AG04450 (cell line): Measurements from ENCODE around the gene KCNS1. TPM values are rescaled to one million over a fixed set of nuclear protein-coding genes. Genes with fewer than 3 reads are reported as not detected.
A peak's percentile ranks its signal among the peaks of the same experiment; 100 is the strongest.

Experiments used
- CTCF ChIA-PET: fragments of 300-600, 350-600 bp; formaldehyde crosslinking; extraction: SDS; loops from one replicate; lab custom pipeline; 2022; ENCODE audit warnings: antibody characterized with exemption, inconsistent platforms; lab: Charles Lee
- POLR2A ChIA-PET: fragments of 350-600 bp; formaldehyde crosslinking; extraction: SDS; loops from one replicate; lab custom pipeline; 2021; ENCODE audit warnings: antibody characterized with exemption, inconsistent platforms; lab: Yijun Ruan, JAX
- DNase-seq: peaks from one replicate; pipeline ENCODE4 v3.0.0-alpha.2; 2011; ENCODE audit warnings: low read depth, low spot score
- H3K27ac ChIP-seq: one replicate; pipeline ENCODE4 v1.5.1; 2012; ENCODE audit warnings: low read depth, low read length, control low read depth
- H3K27me3 ChIP-seq: one replicate; pipeline ENCODE4 v1.6.0; 2012; ENCODE audit warnings: low read length; ENCODE audit not compliant: control insufficient read depth, insufficient read depth
- H3K4me3 ChIP-seq: 2 replicates; pipeline ENCODE4 v1.5.1; 2011; ENCODE audit warnings: mild to moderate bottlenecking, low read depth, low read length, control low read depth
- H3K9me3 ChIP-seq: 2 replicates; pipeline ENCODE4 v1.5.1; 2012; ENCODE audit warnings: low read length; ENCODE audit not compliant: control insufficient read depth, insufficient read depth
- polyA plus RNA-seq: library from polyadenylated mRNA; depleted of rRNA; stranded (reverse); fragments of >200 nt; gene quantifications from 2 replicates; pipeline ENCODE4 v1.2.3, GENCODE V29; 2011
- TF ChIP-seq, protein P1 (sequence below): IDR thresholded peaks from 2 replicates; pipeline ENCODE4 v1.5.1; 2011; ENCODE audit warnings: low read depth, low read length, control low read depth, inconsistent platforms

The KCNS1 gene
- polyA plus RNA-seq, 1 experiment: 0.30 TPM

DNA sequence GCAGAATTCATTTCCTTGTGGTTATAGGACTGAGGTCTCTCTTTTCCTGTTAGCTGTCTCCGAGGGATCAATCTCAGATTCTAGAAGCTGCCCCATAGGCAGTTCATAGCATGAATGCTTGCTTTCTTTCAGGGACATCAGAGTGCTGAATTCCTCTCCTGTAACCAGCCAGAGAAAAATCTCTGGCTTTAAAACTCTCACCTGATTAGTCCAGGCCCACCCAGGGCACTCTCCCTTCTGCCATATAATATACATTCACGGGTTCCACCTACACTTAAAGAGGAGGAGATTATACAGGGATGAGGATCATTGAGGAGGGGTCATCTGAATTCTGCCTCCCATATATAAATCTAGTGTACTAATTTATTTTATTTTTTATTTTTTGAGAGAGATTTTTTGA is 2.1 kb upstream of the KCNS1 start:
- Histone ChIP-seq H3K9me3 (peaks cover 5% of the 10 kb centered on the region; the same call in 1 of the 2 replicates), H3K27me3 (peaks cover 35% of the 10 kb centered on the region), H3K4me3 (no peak overlapping the region), H3K27ac (peak overlapping the region; percentile 21)
- CTCF ChIA-PET: interaction anchor here (0.7 to 3.9 kb wide), 5 partner anchors 8 to 259 kb away, joined by 3 to 22 read pairs (median 8); no protein-coding TSS in a partner anchor
- TF ChIP-seq, protein P1, sequence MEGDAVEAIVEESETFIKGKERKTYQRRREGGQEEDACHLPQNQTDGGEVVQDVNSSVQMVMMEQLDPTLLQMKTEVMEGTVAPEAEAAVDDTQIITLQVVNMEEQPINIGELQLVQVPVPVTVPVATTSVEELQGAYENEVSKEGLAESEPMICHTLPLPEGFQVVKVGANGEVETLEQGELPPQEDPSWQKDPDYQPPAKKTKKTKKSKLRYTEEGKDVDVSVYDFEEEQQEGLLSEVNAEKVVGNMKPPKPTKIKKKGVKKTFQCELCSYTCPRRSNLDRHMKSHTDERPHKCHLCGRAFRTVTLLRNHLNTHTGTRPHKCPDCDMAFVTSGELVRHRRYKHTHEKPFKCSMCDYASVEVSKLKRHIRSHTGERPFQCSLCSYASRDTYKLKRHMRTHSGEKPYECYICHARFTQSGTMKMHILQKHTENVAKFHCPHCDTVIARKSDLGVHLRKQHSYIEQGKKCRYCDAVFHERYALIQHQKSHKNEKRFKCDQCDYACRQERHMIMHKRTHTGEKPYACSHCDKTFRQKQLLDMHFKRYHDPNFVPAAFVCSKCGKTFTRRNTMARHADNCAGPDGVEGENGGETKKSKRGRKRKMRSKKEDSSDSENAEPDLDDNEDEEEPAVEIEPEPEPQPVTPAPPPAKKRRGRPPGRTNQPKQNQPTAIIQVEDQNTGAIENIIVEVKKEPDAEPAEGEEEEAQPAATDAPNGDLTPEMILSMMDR: no peak
- no peak for DNase-seq
- POLR2A ChIA-PET: no interaction called here

DNA sequence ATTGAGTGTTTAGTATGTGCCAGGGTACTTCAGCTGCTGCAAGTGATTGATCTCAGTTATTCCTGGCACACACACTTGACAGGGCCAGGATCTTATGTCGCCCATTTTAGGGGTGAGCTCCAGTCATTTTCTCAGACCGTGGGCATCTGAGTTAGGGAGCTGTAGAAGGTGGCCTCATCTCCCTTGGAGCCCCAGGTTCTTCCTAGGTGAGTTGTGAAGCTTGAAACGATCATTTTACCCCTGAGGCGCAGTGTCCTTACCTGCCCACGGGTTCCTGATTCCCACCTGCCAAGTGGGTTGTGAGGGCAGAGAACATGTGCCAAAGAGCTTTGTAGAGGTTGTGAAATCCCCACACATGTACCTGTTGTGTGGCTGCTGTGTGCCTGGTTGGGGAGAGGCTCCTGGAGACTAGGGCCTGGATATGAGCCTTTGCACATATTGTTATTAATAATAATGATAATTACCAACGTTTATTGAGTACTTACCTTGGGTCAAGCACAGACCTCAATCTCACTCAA is 465 bp upstream of the KCNS1 start:
- no peak for DNase-seq
- Histone ChIP-seq H3K9me3 (peaks cover 10% of the 10 kb centered on the region; the same call in 1 of the 2 replicates), H3K27me3 (peaks cover 43% of the 10 kb centered on the region), H3K4me3 (no peak overlapping the region), H3K27ac (no peak overlapping the region)
- POLR2A ChIA-PET: no interaction called here
- TF ChIP-seq, protein P1: no peak
- CTCF ChIA-PET: interaction anchor here (0.9 to 1.8 kb wide), 5 partner anchors 11 to 218 kb away, joined by 3 to 8 read pairs (median 4); no protein-coding TSS in a partner anchor

DNA sequence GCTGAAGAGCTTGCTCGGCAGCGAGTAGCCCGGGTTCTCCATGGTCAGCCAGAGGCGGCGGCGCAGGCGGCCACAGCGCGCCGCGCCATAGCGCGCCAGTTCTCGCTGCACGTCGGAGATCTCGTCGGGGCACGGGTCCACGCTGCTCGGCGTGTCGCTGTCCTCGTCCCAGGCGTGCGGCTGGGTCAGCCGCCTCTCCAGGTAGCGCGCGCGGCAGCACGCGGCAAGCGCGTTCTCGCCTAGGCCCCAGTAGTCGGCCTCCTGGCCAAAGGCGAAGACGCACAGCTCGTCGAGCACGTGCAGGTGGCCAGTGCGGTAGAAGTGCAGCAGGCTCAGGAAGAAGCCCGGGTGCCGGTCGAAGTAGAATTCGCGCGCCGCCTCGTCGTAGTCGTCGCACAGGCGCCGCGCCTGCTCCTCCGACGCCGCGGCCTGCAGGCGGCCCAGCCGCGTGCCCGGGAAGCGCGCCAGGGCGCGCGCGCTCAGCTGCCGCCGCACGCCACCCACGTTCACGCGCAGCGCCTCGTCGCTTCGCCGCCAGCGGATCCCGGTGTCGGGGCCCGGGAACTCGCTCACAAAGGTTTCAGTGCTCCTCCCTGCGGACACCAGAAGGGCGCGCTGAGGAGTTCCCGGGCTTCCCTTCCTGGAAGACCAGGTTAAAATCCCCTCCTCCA is 2.7 kb downstream of the KCNS1 start:
- no peak overlapping the region for H3K27ac ChIP-seq
- CTCF ChIA-PET: interaction anchor here (1.8 to 7.3 kb wide), 10 partner anchors 11 to 673 kb away, joined by 8 to 275 read pairs (median 34); no protein-coding TSS in a partner anchor
- DNase-seq: no peak
- H3K4me3 ChIP-seq: peak overlapping the region; percentile 37; the same call in 1 of the 2 replicates
- POLR2A ChIA-PET: no interaction called here
- TF ChIP-seq, protein P1: peak; percentile 26
- H3K9me3 ChIP-seq: peaks cover 10% of the 10 kb centered on the region; the same call in 1 of the 2 replicates
- H3K27me3 ChIP-seq: peaks cover 38% of the 10 kb centered on the region

DNA sequence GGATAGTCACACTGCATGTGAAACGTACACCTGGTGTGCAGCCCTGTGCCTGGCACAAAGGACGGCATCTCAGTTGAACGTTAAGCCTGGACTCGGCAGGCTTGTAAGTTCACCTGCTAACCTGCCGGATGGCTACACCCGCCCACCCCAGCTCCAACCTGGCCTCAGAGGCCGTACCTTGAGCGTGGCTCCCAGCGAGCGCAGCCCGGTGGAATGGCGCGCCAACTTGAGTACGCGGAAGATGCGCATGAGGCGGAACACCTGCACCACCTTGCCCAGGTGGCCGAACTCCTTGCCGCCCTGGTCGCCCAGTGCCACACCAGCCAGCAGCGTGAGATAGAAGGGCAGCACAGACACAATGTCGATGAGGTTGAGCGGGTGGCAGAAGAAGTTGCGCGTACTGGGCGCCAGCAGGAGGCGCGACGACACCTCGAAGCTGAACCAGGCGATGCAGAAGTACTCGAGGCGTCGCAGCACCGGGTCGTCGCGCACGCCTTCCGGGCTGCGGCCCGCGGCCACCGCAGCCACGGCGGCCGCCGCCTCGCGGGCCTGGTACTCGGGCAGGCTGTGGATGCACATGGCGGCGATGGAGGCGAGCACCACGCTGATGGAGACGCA is 3.3 kb downstream of the KCNS1 start:
- TF ChIP-seq, protein P1: 0 out of 2 replicates have a peak, but pooled peaks have one; percentile 13
- CTCF ChIA-PET: interaction anchor here (0.6 to 7.3 kb wide), 17 partner anchors 11 to 674 kb away, joined by 3 to 275 read pairs (median 25); no protein-coding TSS in a partner anchor
- DNase-seq: no peak
- Histone ChIP-seq H3K4me3 (peak overlapping the region; percentile 37; the same call in 1 of the 2 replicates), H3K9me3 (peaks cover 10% of the 10 kb centered on the region; the same call in 1 of the 2 replicates), H3K27me3 (peaks cover 34% of the 10 kb centered on the region), H3K27ac (no peak overlapping the region)
- POLR2A ChIA-PET: no interaction called here
